PC-9 (cell line): ENCODE measurements around the gene MYH4. TPM values are rescaled to one million over a fixed set of nuclear protein-coding genes. Genes with fewer than 3 reads are reported as not detected.

Source experiments
- BruUV-seq: library from RNA; stranded (reverse); fragments of 400-500 nt; replicated peaks from 2 replicates; lab custom pipeline; 2021; lab: Mats Ljungman, UMichigan
- CTCF ChIA-PET: fragments of 300-600 bp; sonication (Branson Sonifier 250); formaldehyde crosslinking; loops from one replicate; lab custom pipeline; 2022; ENCODE audit warnings: antibody characterized with exemption; lab: Charles Lee
- POLR2A ChIA-PET: fragments of 300-600 bp; sonication (Branson Sonifier 250); formaldehyde crosslinking; loops from one replicate; lab custom pipeline; 2022; ENCODE audit warnings: antibody characterized with exemption; ENCODE audit not compliant: unreplicated experiment; lab: Charles Lee
- DNase-seq, 2 experiments: peaks; one replicate each; pipeline versions ENCODE4 v3.0.0 to v3.0.0-alpha.2; 2015 to 2022; ENCODE audit warnings: mixed read lengths in 1 of 2
- H2AFZ ChIP-seq: fragments of 200-600 bp; sonication (generic); 2 replicates; pipeline ENCODE4 v1.8.1; 2017; ENCODE audit warnings: antibody characterized with exemption
- H3F3A ChIP-seq: fragments of 200-600 bp; sonication (generic); 2 replicates; pipeline ENCODE4 v1.8.1; 2017; ENCODE audit warnings: antibody characterized with exemption, mild to moderate bottlenecking, low read depth; ENCODE audit not compliant: insufficient read depth
- H3K27ac ChIP-seq: fragments of 200-600 bp; sonication (generic); 2 replicates; pipeline ENCODE4 v1.6.1; 2016; ENCODE audit warnings: mixed run types
- H3K27me3 ChIP-seq: fragments of 200-600 bp; sonication (generic); 2 replicates; pipeline ENCODE4 v1.6.1; 2016; ENCODE audit warnings: low read depth, mixed run types; ENCODE audit not compliant: insufficient read depth
- H3K36me3 ChIP-seq: fragments of 200-600 bp; sonication (generic); 2 replicates; pipeline ENCODE4 v1.6.1; 2016; ENCODE audit warnings: low read depth, mixed run types
- H3K4me1 ChIP-seq: fragments of 200-600 bp; sonication (generic); replicated peaks from 2 replicates; pipeline ENCODE4 v1.6.1; 2016; ENCODE audit warnings: mixed run types; ENCODE audit not compliant: insufficient read depth
- H3K4me2 ChIP-seq: fragments of 200-600 bp; sonication (generic); 2 replicates; pipeline ENCODE4 v1.6.1; 2017; ENCODE audit warnings: mixed run types
- H3K4me3 ChIP-seq: fragments of 200-600 bp; sonication (generic); 2 replicates; pipeline ENCODE4 v1.6.1; 2016; ENCODE audit warnings: mixed run types
- H3K79me2 ChIP-seq: fragments of 200-600 bp; sonication (generic); 2 replicates; pipeline ENCODE4 v1.6.1; 2017; ENCODE audit warnings: low read depth, mixed run types
- H3K9me2 ChIP-seq: fragments of 200-600 bp; sonication (generic); 2 replicates; pipeline ENCODE4 v1.8.1; 2017; ENCODE audit warnings: mild to moderate bottlenecking; ENCODE audit not compliant: insufficient read depth
- H3K9me3 ChIP-seq: fragments of 200-600 bp; sonication (generic); 2 replicates; pipeline ENCODE4 v1.8.1; 2016; ENCODE audit warnings: low read depth; ENCODE audit not compliant: insufficient read depth
- H4K20me1 ChIP-seq: fragments of 200-600 bp; sonication (generic); 2 replicates; pipeline ENCODE4 v1.8.1; 2017; ENCODE audit not compliant: insufficient read depth
- CTCF ChIP-seq: fragments of 200-600 bp; sonication (generic); conservative IDR thresholded peaks from 2 replicates; pipeline ENCODE4 v1.6.1; 2017; ENCODE audit warnings: mixed run types, antibody characterized with exemption, mild to moderate bottlenecking, moderate library complexity
- EZH2 ChIP-seq: fragments of 200-600 bp; sonication (generic); IDR thresholded peaks from 2 replicates; pipeline ENCODE4 v1.8.0; 2017; ENCODE audit warnings: antibody characterized with exemption, low read depth
- intact Hi-C: fragments of 100-400 bp; cut with micrococcal nuclease; formaldehyde crosslinking; loops from one replicate; pipeline ENCODE4 v1.10.0; 2022; ENCODE audit not compliant: unreplicated experiment
- total RNA-seq: library from RNA; stranded (reverse); gene quantifications from 2 replicates; pipeline ENCODE4 v1.2.3, GENCODE V29; 2021

Gene MYH4
- total RNA-seq, 1 experiment from 2014 or later, result not detected

DNA sequence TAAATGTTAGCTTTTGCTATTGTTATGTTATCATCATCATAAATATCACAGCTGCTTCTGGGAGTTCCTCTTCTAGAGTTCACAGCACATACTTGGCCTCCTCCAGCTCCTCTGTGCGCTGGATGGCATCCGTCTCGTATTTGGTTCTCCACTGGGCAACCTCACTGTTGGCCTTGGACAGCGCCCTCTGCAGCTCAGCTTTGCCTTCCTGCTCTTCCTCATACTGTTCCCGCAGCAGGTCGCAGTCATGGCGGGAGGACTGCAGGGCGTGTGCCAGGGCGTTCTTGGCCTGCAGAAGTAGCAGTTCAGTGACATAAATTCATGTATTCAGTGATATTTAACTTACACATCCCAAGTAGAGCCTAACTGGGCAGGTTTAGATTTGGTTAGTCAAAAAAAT, 71.0 kb downstream of the MYH4 start:
- Histone ChIP-seq H3K79me2 (no peaks in the 10 kb centered on the region), H3F3A (no peaks in the 10 kb centered on the region), H3K9me3 (no peaks in the 10 kb centered on the region), H3K9me2 (no peaks in the 10 kb centered on the region), H3K4me3 (no peak overlapping the region), H3K4me1 (no peaks in the 10 kb centered on the region), H4K20me1 (no peaks in the 10 kb centered on the region), H2AFZ (no peak overlapping the region), H3K36me3 (no peaks in the 10 kb centered on the region), H3K4me2 (no peak overlapping the region), H3K27me3 (peaks cover 9% of the 10 kb centered on the region; the same call in 1 of the 2 replicates), H3K27ac (no peak overlapping the region)
- intact Hi-C loops, result no loop called here
- TF ChIP-seq EZH2 (no peak), CTCF (no peak)
- BruUV-seq, result no TSS peak
- CTCF ChIA-PET, result no interaction called here
- POLR2A ChIA-PET, result no interaction called here
- no peak for DNase-seq

- CTCF ChIA-PET, result no interaction called here
- BruUV-seq, result no TSS peak
- POLR2A ChIA-PET, result no interaction called here
Measured at GRCh38 chr17:10396524-10397163, 72.7 kb downstream of the MYH4 start.

GRCh38 chr17:10394201-10394887, 75.0 kb downstream of the MYH4 start:
- no peak for DNase-seq
- H3K9me2 ChIP-seq, result no peaks in the 10 kb centered on the region
- CTCF ChIA-PET, result no interaction called here
- H3K4me2 ChIP-seq, result no peak overlapping the region
- H3K27me3 ChIP-seq, result peaks cover 25% of the 10 kb centered on the region
- TF ChIP-seq CTCF (no peak), EZH2 (no peak)
- H3K4me1 ChIP-seq, result no peaks in the 10 kb centered on the region
- H3K79me2 ChIP-seq, result no peaks in the 10 kb centered on the region
- no peak overlapping the region for H3K27ac ChIP-seq
- intact Hi-C loops, result no loop called here
- no peaks in the 10 kb centered on the region for H3F3A ChIP-seq
- no peak overlapping the region for H3K4me3 ChIP-seq
- H4K20me1 ChIP-seq, result no peaks in the 10 kb centered on the region
- no peaks in the 10 kb centered on the region for H3K9me3 ChIP-seq
- no peaks in the 10 kb centered on the region for H3K36me3 ChIP-seq
- no TSS peak for BruUV-seq
- POLR2A ChIA-PET, result interaction anchor here (0.6 kb wide), 1 partner anchor 25 kb away, joined by 3 read pairs; no protein-coding TSS in a partner anchor
- H2AFZ ChIP-seq, result no peak overlapping the region

More at GRCh38 chr17:10396524-10397163, 72.7 kb downstream of the MYH4 start:
- no peak for DNase-seq
- Histone ChIP-seq H3F3A (no peaks in the 10 kb centered on the region), H3K79me2 (no peaks in the 10 kb centered on the region), H4K20me1 (no peaks in the 10 kb centered on the region), H3K9me3 (no peaks in the 10 kb centered on the region), H2AFZ (no peak overlapping the region), H3K4me3 (no peak overlapping the region), H3K36me3 (no peaks in the 10 kb centered on the region), H3K27ac (no peak overlapping the region), H3K27me3 (peaks cover 17% of the 10 kb centered on the region), H3K4me1 (no peaks in the 10 kb centered on the region), H3K9me2 (no peaks in the 10 kb centered on the region), H3K4me2 (no peak overlapping the region)
- intact Hi-C loops, result no loop called here
- TF ChIP-seq EZH2 (no peak), CTCF (no peak)

Other genes with a start within 250 kb of the MYH4 start
- not detected in 2 replicates for gene MYH13, start 96.6 kb downstream of the MYH4 start, total RNA-seq
- gene MYH8, start 47.6 kb downstream of the MYH4 start, total RNA-seq, result not detected in 2 replicates
- gene MYH1, start 49.0 kb upstream of the MYH4 start, total RNA-seq, result not detected in 2 replicates
- gene MYH2, start 80.1 kb upstream of the MYH4 start, total RNA-seq, result not detected in 2 replicates
- 0.07 and 1.1 TPM in 2 replicates for gene MYH3, start 187.8 kb upstream of the MYH4 start, total RNA-seq
- 39.6 and 59.6 TPM in 2 replicates for gene SCO1, start 228.0 kb upstream of the MYH4 start, total RNA-seq
- 6.4 and 7.9 TPM in 2 replicates for gene ADPRM, start 228.0 kb upstream of the MYH4 start, total RNA-seq